ENCODE measurements around the gene UBQLN4.
"Not testable (repeated sequence)": the region's sequence is repeated elsewhere in the genome, so short reads cannot be mapped to it uniquely, and the experiment has no call there.

The UBQLN4 gene

DNA sequence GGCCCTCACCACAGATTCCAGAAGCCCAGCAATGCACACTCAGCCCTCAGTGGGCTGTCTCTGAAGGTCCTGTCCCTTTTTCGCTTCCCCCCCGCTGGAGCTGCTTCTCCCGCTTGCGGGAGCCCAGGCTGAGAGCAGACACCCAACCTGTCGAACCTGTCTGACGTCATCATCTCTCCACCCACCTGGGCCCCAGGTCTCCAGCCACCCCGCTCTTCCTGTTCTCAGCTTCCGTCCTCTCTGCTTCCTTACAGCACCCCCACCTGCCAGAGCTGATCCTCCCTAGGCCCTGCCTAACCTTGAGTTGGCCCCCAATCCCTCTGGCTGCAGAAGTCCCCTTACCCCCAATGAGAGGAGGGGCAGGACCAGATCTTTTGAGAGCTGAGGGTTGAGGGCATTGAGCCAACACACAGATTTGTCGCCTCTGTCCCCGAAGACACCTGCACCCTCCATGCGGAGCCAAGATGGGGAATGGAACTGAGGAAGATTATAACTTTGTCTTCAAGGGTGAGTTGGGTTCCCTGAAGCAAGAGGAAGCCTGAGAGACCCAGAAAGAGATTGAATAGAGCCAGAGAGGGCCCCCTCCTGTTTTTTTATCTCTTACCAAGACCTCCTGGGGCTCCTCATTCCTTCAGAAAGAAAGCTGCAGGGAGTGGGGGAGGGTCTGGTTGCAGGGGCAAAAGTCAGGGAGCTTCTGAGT, 7.5 kb upstream of the UBQLN4 start, which contains the start of gene RAB25:
TSS of gene RAB25 (plus strand) at position 224 of the 700 bp plus-strand sequence. CDS start at position 465, 241 bp downstream.
- FAIRE-seq = no peak
- no peak for DNase-seq (ENCODE audit: insufficient read length, low spot score)
- TF ChIP-seq POLR2A (IDR thresholded peaks at IDR 0.05; ENCODE audit: low read depth, low read length) = no peak

GRCh38 chr1:156056326-156056849, 2.8 kb upstream of the UBQLN4 start:
- FAIRE-seq (no peak), DNase-seq (ENCODE audit: insufficient read length, low spot score) (no peak)
- TF ChIP-seq POLR2A (IDR thresholded peaks at IDR 0.05; ENCODE audit: low read depth, low read length) = no peak

- TF ChIP-seq POLR2A (IDR thresholded peaks at IDR 0.05; ENCODE audit: low read depth, low read length) = no peak
- no peak for DNase-seq (ENCODE audit: insufficient read length, low spot score)
- FAIRE-seq = no peak
These were observed 1.9 kb upstream of the UBQLN4 start for GRCh38 chr1:156055281-156056048.

DNA sequence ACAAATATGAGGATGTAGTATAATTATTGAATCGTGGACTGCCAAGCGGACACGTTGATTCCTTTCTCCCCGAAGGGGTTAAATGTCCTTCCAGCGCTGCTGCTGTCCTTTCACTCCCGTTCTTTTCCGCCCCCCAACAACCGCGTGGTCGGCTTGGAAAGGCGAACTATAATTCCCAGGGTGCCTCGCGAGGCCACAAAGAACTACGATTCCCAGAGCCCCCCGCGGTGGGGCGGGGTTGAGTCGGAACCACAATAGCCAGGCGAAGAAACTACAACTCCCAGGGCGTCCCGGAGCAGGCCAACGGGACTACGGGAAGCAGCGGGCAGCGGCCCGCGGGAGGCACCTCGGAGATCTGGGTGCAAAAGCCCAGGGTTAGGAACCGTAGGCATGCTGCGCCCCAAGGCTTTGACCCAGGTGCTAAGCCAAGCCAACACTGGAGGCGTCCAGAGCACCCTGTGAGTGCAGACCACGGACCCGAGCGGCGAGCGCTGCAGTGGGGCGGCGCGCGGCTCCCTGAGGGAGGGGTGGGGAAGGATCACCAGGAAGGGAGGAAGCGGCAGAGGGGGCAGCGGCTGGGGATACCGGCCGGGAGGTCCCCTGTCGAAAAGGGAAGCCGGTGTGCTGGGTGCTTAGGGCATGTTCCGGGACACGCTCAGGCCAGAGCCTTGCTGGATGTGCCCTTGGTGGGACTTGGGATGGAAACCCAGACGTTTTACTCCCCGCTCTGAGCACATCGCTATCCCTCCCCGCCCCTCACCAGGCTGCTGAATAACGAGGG, 1.1 kb upstream of the UBQLN4 start, which contains the start of gene LAMTOR2:
TSS of gene LAMTOR2 (plus strand) at position 283 of the 781 bp plus-strand sequence. CDS start at position 391, 108 bp downstream.
- FAIRE-seq (no peak), DNase-seq (ENCODE audit: insufficient read length, low spot score) (peak; percentile 97)
- peak; percentile 90 for TF ChIP-seq POLR2A (IDR thresholded peaks at IDR 0.05; ENCODE audit: low read depth, low read length)

DNA sequence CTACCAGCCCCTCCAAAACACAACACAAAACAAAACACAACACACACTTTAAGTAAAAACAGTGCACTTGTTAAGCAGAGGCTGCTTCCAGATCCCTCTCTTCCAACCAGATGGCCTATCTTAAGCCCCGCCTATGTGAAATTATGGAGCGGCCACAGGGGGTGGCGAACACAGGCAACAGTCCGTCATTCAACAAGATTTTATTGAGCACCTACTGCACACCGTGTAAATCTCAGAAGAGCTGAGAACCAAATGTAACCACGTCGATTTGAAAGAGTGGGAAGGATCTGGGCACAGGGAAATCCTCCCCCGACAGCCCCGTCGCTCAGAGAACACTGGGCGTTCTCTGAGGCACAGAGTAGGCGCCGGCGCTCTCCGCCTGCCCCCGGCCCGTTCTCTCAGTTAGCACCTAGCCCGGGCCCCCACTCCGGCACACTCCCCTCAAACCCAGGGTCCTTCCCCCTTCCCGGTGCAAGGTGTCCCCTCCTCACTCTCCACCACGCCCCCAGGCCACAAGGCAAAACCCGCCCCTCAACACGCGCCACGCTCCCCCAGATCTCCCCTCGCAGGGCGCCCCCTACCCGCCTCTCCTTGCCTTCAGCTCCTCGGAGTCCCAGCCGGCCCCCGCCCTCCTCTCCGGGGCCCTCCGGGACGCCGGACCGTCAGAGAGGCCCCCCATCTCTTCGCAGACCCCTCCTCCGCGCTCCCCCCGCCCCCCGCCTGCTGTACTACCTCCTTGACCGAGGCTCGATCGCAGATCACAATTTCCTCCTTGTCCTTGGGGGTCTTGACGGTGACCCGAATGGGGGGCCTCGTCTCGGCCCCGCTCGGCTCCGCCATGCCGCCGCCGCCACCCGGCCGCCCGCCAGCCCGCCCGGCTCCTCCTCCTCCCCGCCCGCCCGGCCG, 483 bp downstream of the UBQLN4 start:
- no peak for FAIRE-seq
- 0 out of 2 replicates have a peak, but pooled peaks have one; percentile 5 for TF ChIP-seq POLR2A (IDR thresholded peaks at IDR 0.05; ENCODE audit: low read depth, low read length)
- DNase-seq (ENCODE audit: insufficient read length, low spot score) = peak; percentile 63

GRCh38 chr1:156051011-156051725, 2.4 kb downstream of the UBQLN4 start:
- TF ChIP-seq POLR2A (IDR thresholded peaks at IDR 0.05; ENCODE audit: low read depth, low read length) = no peak
- no peak for DNase-seq (ENCODE audit: insufficient read length, low spot score)
- no peak for FAIRE-seq

GRCh38 chr1:156050376-156050775, 3.2 kb downstream of the UBQLN4 start:
- DNase-seq (ENCODE audit: insufficient read length, low spot score) (no peak), FAIRE-seq (no peak)
- TF ChIP-seq POLR2A (IDR thresholded peaks at IDR 0.05; ENCODE audit: low read depth, low read length) = no peak

GRCh38 chr1:156048663-156049258, 4.8 kb downstream of the UBQLN4 start:
- no peak for DNase-seq (ENCODE audit: insufficient read length, low spot score)
- TF ChIP-seq POLR2A (IDR thresholded peaks at IDR 0.05; ENCODE audit: low read depth, low read length) = no peak

GRCh38 chr1:156045076-156045475, 8.5 kb downstream of the UBQLN4 start:
- DNase-seq (ENCODE audit: insufficient read length, low spot score) (no peak), FAIRE-seq (no peak)
- TF ChIP-seq POLR2A (IDR thresholded peaks at IDR 0.05; ENCODE audit: low read depth, low read length) = no peak

More at GRCh38 chr1:156048663-156049258, 4.8 kb downstream of the UBQLN4 start:
- no peak for FAIRE-seq

DNA sequence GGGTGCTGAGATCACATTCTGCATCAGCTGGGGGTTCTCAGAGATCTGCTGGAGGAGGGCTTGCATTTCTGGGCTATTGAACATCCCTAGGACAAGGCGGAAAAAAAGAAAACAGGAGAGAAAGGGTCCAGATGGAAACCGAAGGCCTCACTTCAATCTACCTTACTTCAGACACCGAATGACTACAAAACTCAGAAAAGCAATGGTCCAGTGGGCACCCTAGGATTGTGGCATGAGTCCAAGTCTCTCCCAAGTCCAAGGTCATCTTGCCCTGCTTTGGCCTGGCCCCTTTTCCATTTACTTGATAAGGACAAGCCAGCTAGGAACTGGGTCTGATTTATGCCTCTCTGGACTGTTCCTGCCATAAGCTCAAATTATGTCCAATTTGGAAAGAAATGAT, 10.8 kb downstream of the UBQLN4 start:
- no peak for DNase-seq (ENCODE audit: insufficient read length, low spot score)
- FAIRE-seq = no peak
- no peak for TF ChIP-seq POLR2A (IDR thresholded peaks at IDR 0.05; ENCODE audit: low read depth, low read length)

GRCh38 chr1:156034991-156035390, 18.6 kb downstream of the UBQLN4 start:
- DNase-seq (ENCODE audit: insufficient read length, low spot score); FAIRE-seq: not testable (repeated sequence)

DNA sequence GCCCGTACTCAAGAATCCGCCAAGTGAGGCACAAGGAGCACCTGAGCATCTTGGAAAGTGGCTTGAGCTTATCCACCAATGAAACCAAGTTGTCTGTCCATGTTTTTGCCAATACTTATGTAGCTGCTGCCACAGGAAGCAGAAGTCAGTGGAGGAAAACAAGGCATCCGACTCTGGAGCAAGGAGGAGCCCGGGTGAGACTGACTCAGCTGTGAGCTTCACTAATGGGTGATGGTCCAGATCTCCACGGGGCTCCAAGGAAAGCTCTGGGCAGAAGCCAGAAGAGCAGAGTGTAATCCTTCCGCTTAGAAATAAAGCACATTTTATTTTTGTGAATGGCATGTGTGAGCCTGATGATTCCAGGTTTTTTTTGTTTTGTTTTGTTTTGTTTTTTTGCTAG, 20.6 kb downstream of the UBQLN4 start:
- FAIRE-seq (no peak), DNase-seq (ENCODE audit: insufficient read length, low spot score) (no peak)
- TF ChIP-seq POLR2A (IDR thresholded peaks at IDR 0.05; ENCODE audit: low read depth, low read length) = no peak
